Activated T-helper 9 cell treated with anti-CD3 and anti-CD28 coated beads, Interleukin-2, amount 50 U/mL, for 16 hours (primary cell): ENCODE data around the gene VWA5B1.

Source experiments
- DNase-seq: peaks from one replicate; pipeline ENCODE4 v3.0.0-alpha.2; 2020; ENCODE audit warnings: low read depth

Gene VWA5B1

GRCh38 chr1:20367116-20367585 lies 76.5 kb downstream of the VWA5B1 start:
- no peak for DNase-seq

GRCh38 chr1:20367626-20368025 lies 77.0 kb downstream of the VWA5B1 start:
- DNase-seq: no peak

GRCh38 chr1:20368866-20369470 lies 78.3 kb downstream of the VWA5B1 start:
- no peak for DNase-seq

GRCh38 chr1:20370698-20371097 lies 80.0 kb downstream of the VWA5B1 start:
- no peak for DNase-seq

- DNase-seq: no peak
Measured at GRCh38 chr1:20371411-20371810, 80.7 kb downstream of the VWA5B1 start.

GRCh38 chr1:20371883-20372282 lies 81.2 kb downstream of the VWA5B1 start:
- DNase-seq: no peak

GRCh38 chr1:20372676-20373075 lies 82.0 kb downstream of the VWA5B1 start:
- no peak for DNase-seq

GRCh38 chr1:20373286-20373685 lies 82.6 kb downstream of the VWA5B1 start:
- DNase-seq: no peak

GRCh38 chr1:20373764-20374163 lies 83.1 kb downstream of the VWA5B1 start:
- DNase-seq: no peak

GRCh38 chr1:20375563-20375962 lies 84.9 kb downstream of the VWA5B1 start:
- DNase-seq: no peak

- no peak for DNase-seq
Measured at GRCh38 chr1:20376171-20376570, 85.5 kb downstream of the VWA5B1 start.

- peak; percentile 25 for DNase-seq
Measured at GRCh38 chr1:20376880-20377494, 86.3 kb downstream of the VWA5B1 start.

- DNase-seq: no peak
Measured at GRCh38 chr1:20377516-20378270, 87.0 kb downstream of the VWA5B1 start.

GRCh38 chr1:20379075-20379474 lies 88.4 kb downstream of the VWA5B1 start:
- DNase-seq: no peak

GRCh38 chr1:20380175-20380574 lies 89.5 kb downstream of the VWA5B1 start:
- DNase-seq: no peak

- no peak for DNase-seq
Measured at GRCh38 chr1:20380616-20381035, 90.0 kb downstream of the VWA5B1 start.

GRCh38 chr1:20381045-20381641 lies 90.5 kb downstream of the VWA5B1 start:
- DNase-seq: no peak

- no peak for DNase-seq
Measured at GRCh38 chr1:20381961-20382360, 91.3 kb downstream of the VWA5B1 start.

GRCh38 chr1:20382711-20383110 lies 92.0 kb downstream of the VWA5B1 start:
- no peak for DNase-seq

GRCh38 chr1:20383631-20384030 lies 93.0 kb downstream of the VWA5B1 start:
- no peak for DNase-seq

GRCh38 chr1:20385630-20386029 lies 95.0 kb downstream of the VWA5B1 start:
- DNase-seq: no peak

GRCh38 chr1:20386323-20387081 lies 95.8 kb downstream of the VWA5B1 start:
- no peak for DNase-seq
